Chondrocyte (in vitro differentiated cells): ENCODE data around the gene NRARP. TPM values are rescaled to one million over a fixed set of nuclear protein-coding genes. Genes with fewer than 3 reads are reported as not detected.

Experiments used
- DNase-seq: peaks from one replicate; pipeline ENCODE4 v3.0.0; 2021; ENCODE audit warnings: mixed read lengths, low spot score
- H3K27ac Mint-ChIP-seq: one replicate; pipeline ENCODE4 v1.8.0; 2021; ENCODE audit warnings: mild to moderate bottlenecking, moderate library complexity, mixed read lengths; ENCODE audit not compliant: unreplicated experiment
- H3K27me3 Mint-ChIP-seq: 2 replicates; pipeline ENCODE4 v1.8.0; 2021; ENCODE audit warnings: low read depth, mixed read lengths
- H3K36me3 Mint-ChIP-seq: 2 replicates; pipeline ENCODE4 v1.8.0; 2021; ENCODE audit warnings: low read depth, mixed read lengths
- H3K4me1 Mint-ChIP-seq: 2 replicates; pipeline ENCODE4 v1.8.0; 2021; ENCODE audit warnings: low read depth, mild to moderate bottlenecking, mixed read lengths
- H3K4me3 Mint-ChIP-seq: one replicate; pipeline ENCODE4 v1.8.0; 2021; ENCODE audit warnings: mild to moderate bottlenecking, moderate library complexity, mixed read lengths; ENCODE audit not compliant: unreplicated experiment
- H3K9me3 Mint-ChIP-seq: 2 replicates; pipeline ENCODE4 v1.8.0; 2021; ENCODE audit warnings: low read depth, mixed read lengths
- CTCF ChIP-seq: fragments of 200-600 bp; sonication (generic); IDR thresholded peaks from 2 replicates; pipeline ENCODE4 v1.5.0; 2021; ENCODE audit warnings: antibody characterized with exemption, mild to moderate bottlenecking, moderate library complexity
- total RNA-seq: library from RNA; stranded (reverse); gene quantifications from 3 replicates; pipeline ENCODE4 v1.2.1, GENCODE V29; 2021

NRARP gene
- total RNA-seq, 1 donor from 2014 or later, result 6.7 TPM

- no peak for TF ChIP-seq CTCF
- no peak overlapping the region for H3K27ac Mint-ChIP-seq
- no peaks in the 10 kb centered on the region for H3K36me3 Mint-ChIP-seq
- no peaks in the 10 kb centered on the region for H3K9me3 Mint-ChIP-seq
- no peak for DNase-seq
- no peaks in the 10 kb centered on the region for H3K27me3 Mint-ChIP-seq
- peaks cover 7% of the 10 kb centered on the region for H3K4me1 Mint-ChIP-seq
- H3K4me3 Mint-ChIP-seq, result no peak overlapping the region
Observed at GRCh38 chr9:137319739-137320551, 17.9 kb upstream of the NRARP start.

GRCh38 chr9:137319011-137319738, 17.1 kb upstream of the NRARP start:
- no peak overlapping the region for H3K4me3 Mint-ChIP-seq
- peak overlapping the region; percentile 79 for H3K27ac Mint-ChIP-seq
- no peak for DNase-seq

GRCh38 chr9:137318602-137319001, 16.5 kb upstream of the NRARP start:
- Mint-ChIP-seq H3K9me3 (no peaks in the 10 kb centered on the region), H3K4me1 (peaks cover 7% of the 10 kb centered on the region), H3K27ac (peak overlapping the region; percentile 79), H3K27me3 (no peaks in the 10 kb centered on the region), H3K36me3 (no peaks in the 10 kb centered on the region), H3K4me3 (no peak overlapping the region)
- no peak for DNase-seq
- no peak for TF ChIP-seq CTCF

More at GRCh38 chr9:137319011-137319738, 17.1 kb upstream of the NRARP start:
- peak; percentile 72 for TF ChIP-seq CTCF
- H3K36me3 Mint-ChIP-seq, result no peaks in the 10 kb centered on the region
- H3K27me3 Mint-ChIP-seq, result no peaks in the 10 kb centered on the region
- no peaks in the 10 kb centered on the region for H3K9me3 Mint-ChIP-seq
- H3K4me1 Mint-ChIP-seq, result peaks cover 7% of the 10 kb centered on the region

GRCh38 chr9:137317718-137318511, 15.8 kb upstream of the NRARP start:
- H3K27me3 Mint-ChIP-seq, result no peaks in the 10 kb centered on the region
- H3K4me3 Mint-ChIP-seq, result no peak overlapping the region
- H3K36me3 Mint-ChIP-seq, result no peaks in the 10 kb centered on the region
- no peak for TF ChIP-seq CTCF
- peaks cover 7% of the 10 kb centered on the region for H3K4me1 Mint-ChIP-seq
- H3K9me3 Mint-ChIP-seq, result no peaks in the 10 kb centered on the region
- H3K27ac Mint-ChIP-seq, result peak overlapping the region; percentile 41
- DNase-seq, result no peak
